ENCODE data around the gene PTPA. TPM values are rescaled to one million over a fixed set of nuclear protein-coding genes. Genes with fewer than 3 reads are reported as not detected.
A peak's percentile ranks its signal among the peaks of the same experiment; 100 is the strongest.

PTPA gene
- total and polyA plus RNA-seq, 9 of the 15 experiments (the other 6 are each of a cell fraction or from before 2014, with no cell fraction given) = 1.7 to 121 (median 72.6) TPM

- TF ChIP-seq, protein P1, sequence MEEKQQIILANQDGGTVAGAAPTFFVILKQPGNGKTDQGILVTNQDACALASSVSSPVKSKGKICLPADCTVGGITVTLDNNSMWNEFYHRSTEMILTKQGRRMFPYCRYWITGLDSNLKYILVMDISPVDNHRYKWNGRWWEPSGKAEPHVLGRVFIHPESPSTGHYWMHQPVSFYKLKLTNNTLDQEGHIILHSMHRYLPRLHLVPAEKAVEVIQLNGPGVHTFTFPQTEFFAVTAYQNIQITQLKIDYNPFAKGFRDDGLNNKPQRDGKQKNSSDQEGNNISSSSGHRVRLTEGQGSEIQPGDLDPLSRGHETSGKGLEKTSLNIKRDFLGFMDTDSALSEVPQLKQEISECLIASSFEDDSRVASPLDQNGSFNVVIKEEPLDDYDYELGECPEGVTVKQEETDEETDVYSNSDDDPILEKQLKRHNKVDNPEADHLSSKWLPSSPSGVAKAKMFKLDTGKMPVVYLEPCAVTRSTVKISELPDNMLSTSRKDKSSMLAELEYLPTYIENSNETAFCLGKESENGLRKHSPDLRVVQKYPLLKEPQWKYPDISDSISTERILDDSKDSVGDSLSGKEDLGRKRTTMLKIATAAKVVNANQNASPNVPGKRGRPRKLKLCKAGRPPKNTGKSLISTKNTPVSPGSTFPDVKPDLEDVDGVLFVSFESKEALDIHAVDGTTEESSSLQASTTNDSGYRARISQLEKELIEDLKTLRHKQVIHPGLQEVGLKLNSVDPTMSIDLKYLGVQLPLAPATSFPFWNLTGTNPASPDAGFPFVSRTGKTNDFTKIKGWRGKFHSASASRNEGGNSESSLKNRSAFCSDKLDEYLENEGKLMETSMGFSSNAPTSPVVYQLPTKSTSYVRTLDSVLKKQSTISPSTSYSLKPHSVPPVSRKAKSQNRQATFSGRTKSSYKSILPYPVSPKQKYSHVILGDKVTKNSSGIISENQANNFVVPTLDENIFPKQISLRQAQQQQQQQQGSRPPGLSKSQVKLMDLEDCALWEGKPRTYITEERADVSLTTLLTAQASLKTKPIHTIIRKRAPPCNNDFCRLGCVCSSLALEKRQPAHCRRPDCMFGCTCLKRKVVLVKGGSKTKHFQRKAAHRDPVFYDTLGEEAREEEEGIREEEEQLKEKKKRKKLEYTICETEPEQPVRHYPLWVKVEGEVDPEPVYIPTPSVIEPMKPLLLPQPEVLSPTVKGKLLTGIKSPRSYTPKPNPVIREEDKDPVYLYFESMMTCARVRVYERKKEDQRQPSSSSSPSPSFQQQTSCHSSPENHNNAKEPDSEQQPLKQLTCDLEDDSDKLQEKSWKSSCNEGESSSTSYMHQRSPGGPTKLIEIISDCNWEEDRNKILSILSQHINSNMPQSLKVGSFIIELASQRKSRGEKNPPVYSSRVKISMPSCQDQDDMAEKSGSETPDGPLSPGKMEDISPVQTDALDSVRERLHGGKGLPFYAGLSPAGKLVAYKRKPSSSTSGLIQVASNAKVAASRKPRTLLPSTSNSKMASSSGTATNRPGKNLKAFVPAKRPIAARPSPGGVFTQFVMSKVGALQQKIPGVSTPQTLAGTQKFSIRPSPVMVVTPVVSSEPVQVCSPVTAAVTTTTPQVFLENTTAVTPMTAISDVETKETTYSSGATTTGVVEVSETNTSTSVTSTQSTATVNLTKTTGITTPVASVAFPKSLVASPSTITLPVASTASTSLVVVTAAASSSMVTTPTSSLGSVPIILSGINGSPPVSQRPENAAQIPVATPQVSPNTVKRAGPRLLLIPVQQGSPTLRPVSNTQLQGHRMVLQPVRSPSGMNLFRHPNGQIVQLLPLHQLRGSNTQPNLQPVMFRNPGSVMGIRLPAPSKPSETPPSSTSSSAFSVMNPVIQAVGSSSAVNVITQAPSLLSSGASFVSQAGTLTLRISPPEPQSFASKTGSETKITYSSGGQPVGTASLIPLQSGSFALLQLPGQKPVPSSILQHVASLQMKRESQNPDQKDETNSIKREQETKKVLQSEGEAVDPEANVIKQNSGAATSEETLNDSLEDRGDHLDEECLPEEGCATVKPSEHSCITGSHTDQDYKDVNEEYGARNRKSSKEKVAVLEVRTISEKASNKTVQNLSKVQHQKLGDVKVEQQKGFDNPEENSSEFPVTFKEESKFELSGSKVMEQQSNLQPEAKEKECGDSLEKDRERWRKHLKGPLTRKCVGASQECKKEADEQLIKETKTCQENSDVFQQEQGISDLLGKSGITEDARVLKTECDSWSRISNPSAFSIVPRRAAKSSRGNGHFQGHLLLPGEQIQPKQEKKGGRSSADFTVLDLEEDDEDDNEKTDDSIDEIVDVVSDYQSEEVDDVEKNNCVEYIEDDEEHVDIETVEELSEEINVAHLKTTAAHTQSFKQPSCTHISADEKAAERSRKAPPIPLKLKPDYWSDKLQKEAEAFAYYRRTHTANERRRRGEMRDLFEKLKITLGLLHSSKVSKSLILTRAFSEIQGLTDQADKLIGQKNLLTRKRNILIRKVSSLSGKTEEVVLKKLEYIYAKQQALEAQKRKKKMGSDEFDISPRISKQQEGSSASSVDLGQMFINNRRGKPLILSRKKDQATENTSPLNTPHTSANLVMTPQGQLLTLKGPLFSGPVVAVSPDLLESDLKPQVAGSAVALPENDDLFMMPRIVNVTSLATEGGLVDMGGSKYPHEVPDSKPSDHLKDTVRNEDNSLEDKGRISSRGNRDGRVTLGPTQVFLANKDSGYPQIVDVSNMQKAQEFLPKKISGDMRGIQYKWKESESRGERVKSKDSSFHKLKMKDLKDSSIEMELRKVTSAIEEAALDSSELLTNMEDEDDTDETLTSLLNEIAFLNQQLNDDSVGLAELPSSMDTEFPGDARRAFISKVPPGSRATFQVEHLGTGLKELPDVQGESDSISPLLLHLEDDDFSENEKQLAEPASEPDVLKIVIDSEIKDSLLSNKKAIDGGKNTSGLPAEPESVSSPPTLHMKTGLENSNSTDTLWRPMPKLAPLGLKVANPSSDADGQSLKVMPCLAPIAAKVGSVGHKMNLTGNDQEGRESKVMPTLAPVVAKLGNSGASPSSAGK (IDR thresholded peaks at IDR 0.05) = no peak; the same call in 1 of the 2 replicates
- peak; percentile 73; the same call in 1 of the 2 replicates for TF ChIP-seq CGGBP1 (CRISPR knock-in tag; IDR thresholded peaks at IDR 0.05)
- TF ChIP-seq XRCC5 (IDR thresholded peaks at IDR 0.05; ENCODE audit: low read depth, low read length) = 0 out of 2 replicates have a peak, but pooled peaks have one; percentile 68
- TF ChIP-seq SUPT5H (IDR thresholded peaks at IDR 0.05) = peak; percentile 99
- TF ChIP-seq ZNF311 (CRISPR knock-in tag; IDR thresholded peaks at IDR 0.05) = no peak
- TF ChIP-seq RFX7 (CRISPR knock-in tag; IDR thresholded peaks at IDR 0.05) = no peak
- peak; percentile 51 to 84; a peak in 2 of 4 replicates for TF ChIP-seq SIN3A (IDR thresholded peaks at IDR 0.05; ENCODE audit: borderline replicate concordance in 2 of 2, control insufficient read depth in 1 of 2, low read depth in 2 of 2, low read length in 2 of 2)
- no peak for TF ChIP-seq ETS2 (tag; IDR thresholded peaks at IDR 0.05; ENCODE audit: borderline replicate concordance, poor library complexity, severe bottlenecking)
- TF ChIP-seq, protein P2, sequence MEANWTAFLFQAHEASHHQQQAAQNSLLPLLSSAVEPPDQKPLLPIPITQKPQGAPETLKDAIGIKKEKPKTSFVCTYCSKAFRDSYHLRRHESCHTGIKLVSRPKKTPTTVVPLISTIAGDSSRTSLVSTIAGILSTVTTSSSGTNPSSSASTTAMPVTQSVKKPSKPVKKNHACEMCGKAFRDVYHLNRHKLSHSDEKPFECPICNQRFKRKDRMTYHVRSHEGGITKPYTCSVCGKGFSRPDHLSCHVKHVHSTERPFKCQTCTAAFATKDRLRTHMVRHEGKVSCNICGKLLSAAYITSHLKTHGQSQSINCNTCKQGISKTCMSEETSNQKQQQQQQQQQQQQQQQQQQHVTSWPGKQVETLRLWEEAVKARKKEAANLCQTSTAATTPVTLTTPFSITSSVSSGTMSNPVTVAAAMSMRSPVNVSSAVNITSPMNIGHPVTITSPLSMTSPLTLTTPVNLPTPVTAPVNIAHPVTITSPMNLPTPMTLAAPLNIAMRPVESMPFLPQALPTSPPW (CRISPR knock-in tag; IDR thresholded peaks at IDR 0.05) = peak; percentile 78; the same call in 1 of the 2 replicates
- TF ChIP-seq TEAD4 (IDR thresholded peaks at IDR 0.05; ENCODE audit: low read length) = peak; percentile 50; the same call in 1 of the 2 replicates
- TF ChIP-seq TEAD4 (CRISPR knock-in tag; IDR thresholded peaks at IDR 0.05; ENCODE audit: borderline replicate concordance) = no peak
- no peak for TF ChIP-seq SMAD2 (IDR thresholded peaks at IDR 0.05; ENCODE audit: low read depth, low read length)
These were observed at the start of gene PTPA, which contains the start of gene CRAT (continued) for GRCh38 chr9:129110740-129111527.
